GM10266 (cell line): ENCODE data around the gene CRTC3.

Experiments used
- DNase-seq: peaks from one replicate; pipeline ENCODE4 v3.0.0; 2012; ENCODE audit errors: extremely low spot score
- CTCF ChIP-seq: IDR thresholded peaks from 2 replicates; pipeline ENCODE4 v1.5.1; 2012; ENCODE audit warnings: mild to moderate bottlenecking, low read depth; ENCODE audit not compliant: control insufficient read depth, insufficient read depth; ENCODE audit errors: missing control alignments

Gene CRTC3

GRCh38 chr15:90611157-90611556, 81.4 kb downstream of the CRTC3 start:
- TF ChIP-seq CTCF: no peak
- DNase-seq: no peak

GRCh38 chr15:90617171-90617570, 87.4 kb downstream of the CRTC3 start:
- DNase-seq: no peak
- TF ChIP-seq CTCF: no peak

GRCh38 chr15:90617668-90618097, 88.0 kb downstream of the CRTC3 start:
- TF ChIP-seq CTCF: no peak
- no peak for DNase-seq

- TF ChIP-seq CTCF: no peak
- no peak for DNase-seq
Measured at GRCh38 chr15:90618330-90619125, 88.8 kb downstream of the CRTC3 start.

GRCh38 chr15:90619468-90619867, 89.7 kb downstream of the CRTC3 start:
- no peak for TF ChIP-seq CTCF
- DNase-seq: no peak

GRCh38 chr15:90619939-90620338, 90.2 kb downstream of the CRTC3 start:
- no peak for DNase-seq
- TF ChIP-seq CTCF: no peak

GRCh38 chr15:90620379-90621067, 90.8 kb downstream of the CRTC3 start:
- TF ChIP-seq CTCF: no peak
- peak; percentile 75 for DNase-seq
